GM23338 (cell line): ENCODE measurements around the gene ABHD12. TPM values are rescaled to one million over a fixed set of nuclear protein-coding genes. Genes with fewer than 3 reads are reported as not detected.

Experiments used
- ATAC-seq: fragments of 200-7000 bp; cut with Tn5 transposase; 3 replicates; pipeline ENCODE4 v1.9.1; 2020
- DNase-seq: peaks from one replicate; pipeline ENCODE4 v3.0.0-alpha.2; 2015; ENCODE audit warnings: low spot score
- H2AFZ ChIP-seq: fragments of 200-600 bp; sonication (generic); 2 replicates; pipeline ENCODE4 v1.8.0; 2016; ENCODE audit warnings: antibody characterized with exemption, mild to moderate bottlenecking, moderate library complexity
- H3F3A ChIP-seq: fragments of 200-600 bp; sonication (generic); replicated peaks from 2 replicates; pipeline ENCODE4 v1.8.0; 2017; ENCODE audit warnings: antibody characterized with exemption, mixed run types, low read depth
- H3K27ac ChIP-seq: fragments of 200-600 bp; sonication (generic); 2 replicates; pipeline ENCODE4 v1.6.1; 2016; ENCODE audit warnings: low read depth
- H3K27me3 ChIP-seq: fragments of 200-600 bp; sonication (generic); 2 replicates; pipeline ENCODE4 v1.8.0; 2016; ENCODE audit warnings: mild to moderate bottlenecking, mixed run types, moderate library complexity; ENCODE audit not compliant: insufficient read depth
- H3K36me3 ChIP-seq: fragments of 200-600 bp; sonication (generic); 2 replicates; pipeline ENCODE4 v1.8.0; 2016; ENCODE audit warnings: mild to moderate bottlenecking; ENCODE audit not compliant: insufficient read depth
- H3K4me1 ChIP-seq: fragments of 200-600 bp; sonication (generic); 2 replicates; pipeline ENCODE4 v1.8.0; 2016; ENCODE audit warnings: mild to moderate bottlenecking, moderate library complexity; ENCODE audit not compliant: insufficient read depth
- H3K4me2 ChIP-seq: fragments of 200-600 bp; sonication (generic); 2 replicates; pipeline ENCODE4 v1.7.1; 2017; ENCODE audit warnings: mixed run types
- H3K4me3 ChIP-seq: fragments of 200-600 bp; sonication (generic); 2 replicates; pipeline ENCODE4 v1.6.1; 2016; ENCODE audit warnings: mixed run types
- H3K79me2 ChIP-seq: fragments of 200-600 bp; sonication (generic); replicated peaks from 2 replicates; pipeline ENCODE4 v1.8.0; 2017; ENCODE audit warnings: mild to moderate bottlenecking; ENCODE audit not compliant: insufficient read depth
- H3K9me2 ChIP-seq: fragments of 200-600 bp; sonication (generic); 2 replicates; pipeline ENCODE4 v1.8.0; 2017; ENCODE audit not compliant: insufficient read depth
- H4K20me1 ChIP-seq: fragments of 200-600 bp; sonication (generic); replicated peaks from 2 replicates; pipeline ENCODE4 v1.8.0; 2017; ENCODE audit warnings: mild to moderate bottlenecking; ENCODE audit not compliant: insufficient read depth
- H3K27ac Mint-ChIP-seq: 2 replicates; pipeline ENCODE4 v1.8.0; 2020; ENCODE audit warnings: inconsistent platforms, mild to moderate bottlenecking, moderate library complexity, mixed read lengths
- H3K27me3 Mint-ChIP-seq: 3 replicates; pipeline ENCODE4 v1.8.0; 2022; ENCODE audit warnings: low read depth, mild to moderate bottlenecking, moderate library complexity, mixed read lengths, inconsistent platforms; ENCODE audit not compliant: insufficient read depth, poor library complexity
- H3K36me3 Mint-ChIP-seq: 3 replicates; pipeline ENCODE4 v1.8.0; 2021; ENCODE audit warnings: low read depth, mild to moderate bottlenecking, inconsistent platforms, moderate library complexity, mixed read lengths
- H3K4me1 Mint-ChIP-seq: 3 replicates; pipeline ENCODE4 v1.8.0; 2020; ENCODE audit warnings: mild to moderate bottlenecking, inconsistent platforms, mixed read lengths
- H3K4me3 Mint-ChIP-seq: 3 replicates; pipeline ENCODE4 v1.8.0; 2021; ENCODE audit warnings: moderate library complexity, mild to moderate bottlenecking, inconsistent platforms, mixed read lengths
- H3K9me3 Mint-ChIP-seq: 3 replicates; pipeline ENCODE4 v1.8.0; 2020; ENCODE audit warnings: moderate library complexity, mild to moderate bottlenecking, inconsistent platforms, mixed read lengths
- CREB1 ChIP-seq: fragments of 250-450 bp; sonication (Bioruptor Pico); IDR thresholded peaks from 2 replicates; pipeline ENCODE4 v1.5.0; 2020; ENCODE audit warnings: low read depth, mild to moderate bottlenecking, moderate library complexity
- EZH2 ChIP-seq: fragments of 200-600 bp; sonication (generic); IDR thresholded peaks from one replicate; pipeline ENCODE4 v1.8.0; 2017; ENCODE audit warnings: antibody characterized with exemption, mild to moderate bottlenecking, low read depth; ENCODE audit not compliant: unreplicated experiment
- EZH2phosphoT487 ChIP-seq: fragments of 200-600 bp; sonication (generic); IDR thresholded peaks from one replicate; pipeline ENCODE4 v1.8.1; 2018; ENCODE audit warnings: antibody characterized with exemption; ENCODE audit not compliant: unreplicated experiment
- NANOG ChIP-seq: IDR thresholded peaks from 2 replicates; pipeline ENCODE4 v1.6.1; 2016; ENCODE audit warnings: antibody characterized with exemption, borderline replicate concordance
- REST ChIP-seq: IDR thresholded peaks from one replicate; pipeline ENCODE4 v1.6.1; 2018; ENCODE audit warnings: antibody characterized with exemption; ENCODE audit not compliant: unreplicated experiment
- STAT1 ChIP-seq: IDR thresholded peaks from one replicate; pipeline ENCODE4 v1.6.1; 2016; ENCODE audit warnings: antibody characterized with exemption; ENCODE audit not compliant: unreplicated experiment
- polyA plus RNA-seq: library from polyadenylated mRNA; unstranded; fragments of >200 nt; fragmentation: Nextera tagmentation; extraction: Ambion mirVana; gene quantifications from 2 replicates; pipeline ENCODE4 v1.2.1, GENCODE V29; 2016
- total RNA-seq: library from RNA; depleted of rRNA; stranded (reverse); fragments of >200 nt; shearing (Covaris generic); gene quantifications from 2 replicates; pipeline ENCODE4 v1.2.3, GENCODE V29; 2014
- TF ChIP-seq, protein P1 (sequence below), 2 experiments: fragments of 200-600 bp in 1 of 2; sonication (generic) in 1 of 2; conservative IDR thresholded peaks; 2 replicates each; pipeline versions ENCODE4 v1.5.1 to v1.6.1; 2016 to 2017; ENCODE audit warnings: antibody characterized with exemption in 2 of 2, low read depth in 2 of 2, mild to moderate bottlenecking in 2 of 2, moderate library complexity in 1 of 2
- TF ChIP-seq, protein P2 (sequence below): fragments of 250-450 bp; sonication (Bioruptor Pico); IDR thresholded peaks from 2 replicates; pipeline ENCODE4 v1.5.0; 2020; ENCODE audit warnings: mild to moderate bottlenecking, moderate library complexity
- TF ChIP-seq, protein P3 (sequence below): IDR thresholded peaks from 2 replicates; pipeline ENCODE4 v1.6.1; 2016; ENCODE audit warnings: antibody characterized with exemption

Gene ABHD12
- total and polyA plus RNA-seq, 2 experiments from 2014 or later: 40.2 to 57.8 TPM

- Mint-ChIP-seq H3K4me3 (no peak overlapping the region), H3K9me3 (no peaks in the 10 kb centered on the region), H3K27ac (no peak overlapping the region), H3K27me3 (peaks cover 2% of the 10 kb centered on the region), H3K36me3 (peaks cover 89% of the 10 kb centered on the region), H3K4me1 (no peaks in the 10 kb centered on the region)
- Histone ChIP-seq H3K36me3 (peaks cover 41% of the 10 kb centered on the region), H3K4me2 (no peak overlapping the region), H3K27ac (no peak overlapping the region), H3K4me1 (no peaks in the 10 kb centered on the region), H3K9me2 (no peaks in the 10 kb centered on the region), H4K20me1 (peaks cover 13% of the 10 kb centered on the region), H3K27me3 (no peaks in the 10 kb centered on the region), H3F3A (no peaks in the 10 kb centered on the region; the same call in 1 of the 2 replicates), H2AFZ (no peak overlapping the region), H3K79me2 (peaks cover 35% of the 10 kb centered on the region), H3K4me3 (no peak overlapping the region)
- TF ChIP-seq NANOG (no peak), EZH2phosphoT487 (no peak), REST (no peak), CREB1 (no peak), STAT1 (no peak), EZH2 (no peak)
- TF ChIP-seq, protein P1, sequence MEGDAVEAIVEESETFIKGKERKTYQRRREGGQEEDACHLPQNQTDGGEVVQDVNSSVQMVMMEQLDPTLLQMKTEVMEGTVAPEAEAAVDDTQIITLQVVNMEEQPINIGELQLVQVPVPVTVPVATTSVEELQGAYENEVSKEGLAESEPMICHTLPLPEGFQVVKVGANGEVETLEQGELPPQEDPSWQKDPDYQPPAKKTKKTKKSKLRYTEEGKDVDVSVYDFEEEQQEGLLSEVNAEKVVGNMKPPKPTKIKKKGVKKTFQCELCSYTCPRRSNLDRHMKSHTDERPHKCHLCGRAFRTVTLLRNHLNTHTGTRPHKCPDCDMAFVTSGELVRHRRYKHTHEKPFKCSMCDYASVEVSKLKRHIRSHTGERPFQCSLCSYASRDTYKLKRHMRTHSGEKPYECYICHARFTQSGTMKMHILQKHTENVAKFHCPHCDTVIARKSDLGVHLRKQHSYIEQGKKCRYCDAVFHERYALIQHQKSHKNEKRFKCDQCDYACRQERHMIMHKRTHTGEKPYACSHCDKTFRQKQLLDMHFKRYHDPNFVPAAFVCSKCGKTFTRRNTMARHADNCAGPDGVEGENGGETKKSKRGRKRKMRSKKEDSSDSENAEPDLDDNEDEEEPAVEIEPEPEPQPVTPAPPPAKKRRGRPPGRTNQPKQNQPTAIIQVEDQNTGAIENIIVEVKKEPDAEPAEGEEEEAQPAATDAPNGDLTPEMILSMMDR (conservative IDR thresholded peaks at IDR 0.05; ENCODE audit: low read depth in 2 of 2): no peak
- TF ChIP-seq, protein P2, sequence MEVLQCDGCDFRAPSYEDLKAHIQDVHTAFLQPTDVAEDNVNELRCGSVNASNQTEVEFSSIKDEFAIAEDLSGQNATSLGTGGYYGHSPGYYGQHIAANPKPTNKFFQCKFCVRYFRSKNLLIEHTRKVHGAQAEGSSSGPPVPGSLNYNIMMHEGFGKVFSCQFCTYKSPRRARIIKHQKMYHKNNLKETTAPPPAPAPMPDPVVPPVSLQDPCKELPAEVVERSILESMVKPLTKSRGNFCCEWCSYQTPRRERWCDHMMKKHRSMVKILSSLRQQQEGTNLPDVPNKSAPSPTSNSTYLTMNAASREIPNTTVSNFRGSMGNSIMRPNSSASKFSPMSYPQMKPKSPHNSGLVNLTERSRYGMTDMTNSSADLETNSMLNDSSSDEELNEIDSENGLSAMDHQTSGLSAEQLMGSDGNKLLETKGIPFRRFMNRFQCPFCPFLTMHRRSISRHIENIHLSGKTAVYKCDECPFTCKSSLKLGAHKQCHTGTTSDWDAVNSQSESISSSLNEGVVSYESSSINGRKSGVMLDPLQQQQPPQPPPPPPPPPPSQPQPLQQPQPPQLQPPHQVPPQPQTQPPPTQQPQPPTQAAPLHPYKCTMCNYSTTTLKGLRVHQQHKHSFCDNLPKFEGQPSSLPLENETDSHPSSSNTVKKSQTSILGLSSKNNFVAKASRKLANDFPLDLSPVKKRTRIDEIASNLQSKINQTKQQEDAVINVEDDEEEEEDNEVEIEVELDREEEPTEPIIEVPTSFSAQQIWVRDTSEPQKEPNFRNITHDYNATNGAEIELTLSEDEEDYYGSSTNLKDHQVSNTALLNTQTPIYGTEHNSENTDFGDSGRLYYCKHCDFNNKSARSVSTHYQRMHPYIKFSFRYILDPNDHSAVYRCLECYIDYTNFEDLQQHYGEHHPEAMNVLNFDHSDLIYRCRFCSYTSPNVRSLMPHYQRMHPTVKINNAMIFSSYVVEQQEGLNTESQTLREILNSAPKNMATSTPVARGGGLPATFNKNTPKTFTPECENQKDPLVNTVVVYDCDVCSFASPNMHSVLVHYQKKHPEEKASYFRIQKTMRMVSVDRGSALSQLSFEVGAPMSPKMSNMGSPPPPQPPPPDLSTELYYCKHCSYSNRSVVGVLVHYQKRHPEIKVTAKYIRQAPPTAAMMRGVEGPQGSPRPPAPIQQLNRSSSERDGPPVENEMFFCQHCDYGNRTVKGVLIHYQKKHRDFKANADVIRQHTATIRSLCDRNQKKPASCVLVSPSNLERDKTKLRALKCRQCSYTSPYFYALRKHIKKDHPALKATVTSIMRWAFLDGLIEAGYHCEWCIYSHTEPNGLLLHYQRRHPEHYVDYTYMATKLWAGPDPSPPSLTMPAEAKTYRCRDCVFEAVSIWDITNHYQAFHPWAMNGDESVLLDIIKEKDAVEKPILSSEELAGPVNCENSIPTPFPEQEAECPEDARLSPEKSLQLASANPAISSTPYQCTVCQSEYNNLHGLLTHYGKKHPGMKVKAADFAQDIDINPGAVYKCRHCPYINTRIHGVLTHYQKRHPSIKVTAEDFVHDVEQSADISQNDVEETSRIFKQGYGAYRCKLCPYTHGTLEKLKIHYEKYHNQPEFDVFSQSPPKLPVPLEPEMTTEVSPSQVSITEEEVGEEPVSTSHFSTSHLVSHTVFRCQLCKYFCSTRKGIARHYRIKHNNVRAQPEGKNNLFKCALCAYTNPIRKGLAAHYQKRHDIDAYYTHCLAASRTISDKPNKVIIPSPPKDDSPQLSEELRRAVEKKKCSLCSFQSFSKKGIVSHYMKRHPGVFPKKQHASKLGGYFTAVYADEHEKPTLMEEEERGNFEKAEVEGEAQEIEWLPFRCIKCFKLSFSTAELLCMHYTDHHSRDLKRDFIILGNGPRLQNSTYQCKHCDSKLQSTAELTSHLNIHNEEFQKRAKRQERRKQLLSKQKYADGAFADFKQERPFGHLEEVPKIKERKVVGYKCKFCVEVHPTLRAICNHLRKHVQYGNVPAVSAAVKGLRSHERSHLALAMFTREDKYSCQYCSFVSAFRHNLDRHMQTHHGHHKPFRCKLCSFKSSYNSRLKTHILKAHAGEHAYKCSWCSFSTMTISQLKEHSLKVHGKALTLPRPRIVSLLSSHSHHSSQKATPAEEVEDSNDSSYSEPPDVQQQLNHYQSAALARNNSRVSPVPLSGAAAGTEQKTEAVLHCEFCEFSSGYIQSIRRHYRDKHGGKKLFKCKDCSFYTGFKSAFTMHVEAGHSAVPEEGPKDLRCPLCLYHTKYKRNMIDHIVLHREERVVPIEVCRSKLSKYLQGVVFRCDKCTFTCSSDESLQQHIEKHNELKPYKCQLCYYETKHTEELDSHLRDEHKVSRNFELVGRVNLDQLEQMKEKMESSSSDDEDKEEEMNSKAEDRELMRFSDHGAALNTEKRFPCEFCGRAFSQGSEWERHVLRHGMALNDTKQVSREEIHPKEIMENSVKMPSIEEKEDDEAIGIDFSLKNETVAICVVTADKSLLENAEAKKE: no peak
- TF ChIP-seq, protein P3, sequence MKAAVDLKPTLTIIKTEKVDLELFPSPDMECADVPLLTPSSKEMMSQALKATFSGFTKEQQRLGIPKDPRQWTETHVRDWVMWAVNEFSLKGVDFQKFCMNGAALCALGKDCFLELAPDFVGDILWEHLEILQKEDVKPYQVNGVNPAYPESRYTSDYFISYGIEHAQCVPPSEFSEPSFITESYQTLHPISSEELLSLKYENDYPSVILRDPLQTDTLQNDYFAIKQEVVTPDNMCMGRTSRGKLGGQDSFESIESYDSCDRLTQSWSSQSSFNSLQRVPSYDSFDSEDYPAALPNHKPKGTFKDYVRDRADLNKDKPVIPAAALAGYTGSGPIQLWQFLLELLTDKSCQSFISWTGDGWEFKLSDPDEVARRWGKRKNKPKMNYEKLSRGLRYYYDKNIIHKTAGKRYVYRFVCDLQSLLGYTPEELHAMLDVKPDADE: no peak
- DNase-seq: no peak
- no peak for ATAC-seq
Observed at GRCh38 chr20:25418776-25419175, 28.1 kb upstream of the ABHD12 start.
